Right ventricle myocardium superior (tissue), 1 donor: ENCODE data around the gene TRAF3. TPM values are rescaled to one million over a fixed set of nuclear protein-coding genes. Genes with fewer than 3 reads are reported as not detected.

Source experiments
- ATAC-seq: fragments of 200-7000 bp; cut with Tn5 transposase; one replicate; pipeline ENCODE4 v1.9.1; 2020; ENCODE audit warnings: mild to moderate bottlenecking; ENCODE audit not compliant: poor library complexity
- DNase-seq: peaks from one replicate; pipeline ENCODE4 v3.0.0-alpha.2; 2020
- intact Hi-C: fragments of 100-400 bp; cut with DNase I; formaldehyde crosslinking; loops from one replicate; pipeline ENCODE4 v1.11.2; 2022
- total RNA-seq: library from RNA; stranded (reverse); fragmentation: NEBNext Ultra II Directional; extraction: Animal tissue kit (Norgen Biotek cat#: 25700); gene quantifications from one replicate; pipeline ENCODE4 v1.2.1, GENCODE V29; 2021
- donor health status: DM: no; HTN: yes; CAD: no; lungs with severe emphysema.

The TRAF3 gene
- total RNA-seq, 1 donor from 2014 or later, result 9.8 TPM

DNA sequence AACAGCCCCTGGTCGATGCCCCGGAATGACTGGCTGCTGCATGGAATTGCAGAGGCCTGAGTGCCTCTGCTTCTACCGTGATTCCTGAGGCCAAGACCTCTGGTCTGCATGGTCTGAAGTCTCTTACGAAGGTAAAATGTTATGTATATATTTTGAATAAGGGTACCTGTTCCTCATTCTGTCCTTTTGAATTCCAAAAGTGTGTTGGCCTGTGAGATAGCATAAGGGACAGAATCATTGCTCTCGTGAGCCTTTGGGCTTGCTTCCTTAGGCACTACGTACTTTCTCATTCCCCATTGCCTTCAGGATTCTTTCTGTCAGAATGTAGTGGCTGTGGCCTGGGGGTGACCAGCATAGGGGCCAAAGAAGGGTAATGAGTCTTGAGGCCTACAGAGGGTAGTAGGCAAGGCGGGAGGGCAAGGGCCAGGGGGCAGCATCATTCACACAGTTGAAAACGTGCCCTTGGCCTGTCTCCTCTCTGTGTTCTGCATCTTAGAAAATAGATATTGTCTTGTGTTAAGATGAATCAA is 19.5 kb downstream of the TRAF3 start:
- no peak for ATAC-seq
- intact Hi-C loops, result no loop called here
- no peak for DNase-seq

DNA sequence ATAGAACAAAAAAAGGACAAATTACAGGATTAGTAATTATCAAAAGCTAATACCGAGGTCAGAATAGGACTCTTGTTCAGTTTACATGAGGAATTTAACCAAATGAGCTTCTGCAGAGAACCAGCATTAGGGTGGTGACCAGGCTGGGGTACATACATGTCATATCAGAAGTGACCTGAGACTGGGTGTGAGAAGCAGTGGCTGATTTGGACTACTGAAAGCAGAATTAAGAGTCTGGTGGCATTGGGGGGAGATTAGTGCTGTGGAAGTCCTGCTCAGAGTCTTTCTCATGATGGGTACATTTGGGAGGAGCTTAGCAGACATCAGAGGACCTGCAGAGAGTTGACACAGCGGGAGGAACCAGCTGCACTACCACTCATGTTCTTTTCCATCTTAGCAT is 21.7 kb downstream of the TRAF3 start:
- intact Hi-C loops, result no loop called here
- ATAC-seq, result no peak
- no peak for DNase-seq

DNA sequence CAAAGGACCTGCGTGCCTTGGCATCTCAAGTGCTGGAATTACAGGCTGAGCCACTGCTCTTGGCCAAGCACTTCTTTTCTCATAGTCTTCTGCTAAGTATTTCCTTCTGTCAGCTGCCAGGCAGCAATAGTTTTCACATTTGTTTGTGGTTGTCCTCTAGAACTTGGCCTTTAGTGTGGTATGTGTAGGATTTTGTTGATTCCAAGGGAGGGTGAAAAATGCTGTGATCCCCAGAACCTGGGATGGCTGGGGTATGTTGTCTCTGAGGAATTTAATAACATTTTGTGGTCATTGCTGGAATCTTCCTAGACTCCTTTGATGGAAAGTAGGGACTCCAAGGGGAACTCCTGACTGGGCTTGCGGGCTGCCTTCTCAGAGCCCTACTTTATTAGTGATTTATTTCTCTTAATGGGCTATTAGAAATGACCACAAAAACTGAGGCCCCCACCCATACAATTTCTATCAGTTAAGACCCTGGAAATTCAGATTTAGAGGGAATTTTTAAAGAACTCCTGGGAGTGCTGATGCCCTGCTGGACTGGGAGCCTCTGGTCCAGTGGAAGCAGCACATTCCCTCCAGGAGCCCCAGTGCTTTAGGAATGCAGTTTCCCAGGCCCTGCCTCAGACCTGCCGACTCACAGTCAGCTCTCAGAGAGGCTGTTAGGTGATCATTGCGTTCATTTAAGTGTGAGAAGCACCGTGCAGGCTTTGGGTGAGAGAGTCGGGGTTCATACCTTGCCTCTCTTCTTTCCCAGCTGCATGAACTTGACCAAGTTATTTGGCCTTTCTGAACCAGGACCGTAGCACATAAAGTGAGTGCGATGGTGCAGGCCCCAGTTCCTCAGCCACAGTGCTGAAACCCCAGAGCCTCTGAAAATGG is 22.7 kb downstream of the TRAF3 start:
- DNase-seq (no peak), ATAC-seq (no peak)
- intact Hi-C loops, result no loop called here

DNA sequence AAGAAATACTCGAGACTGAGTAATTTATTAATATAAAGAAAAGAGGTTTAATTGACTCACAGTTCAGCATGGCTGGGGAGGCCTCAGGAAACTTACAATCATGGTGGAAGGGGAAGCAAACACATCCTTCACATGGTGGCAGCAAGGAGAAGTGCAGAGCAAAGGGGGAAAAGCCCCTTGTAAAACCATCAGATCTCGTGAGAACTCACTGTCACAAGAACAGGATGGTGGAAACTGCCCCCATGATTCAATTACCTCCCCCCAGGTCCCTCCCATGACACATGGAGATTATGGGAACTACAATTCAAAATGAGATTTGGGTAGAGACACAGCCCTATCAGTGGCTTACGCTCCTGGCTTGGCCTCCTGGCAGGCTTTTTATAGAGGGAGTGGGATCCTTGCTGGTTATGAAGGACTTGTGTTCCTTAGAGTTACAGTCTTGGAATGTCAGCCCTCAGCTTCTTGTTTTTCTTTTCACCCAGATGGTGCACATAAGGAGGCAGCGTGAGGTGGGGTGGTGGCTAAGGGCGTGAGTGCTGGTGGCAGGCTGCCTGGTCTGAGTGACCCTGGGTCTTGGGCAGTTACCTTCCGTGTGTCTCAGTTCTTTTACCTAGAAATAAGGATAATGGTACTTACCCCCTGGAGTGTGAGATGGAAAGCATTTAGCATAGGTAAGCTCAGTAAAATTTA is 25.7 kb downstream of the TRAF3 start:
- intact Hi-C loops, result no loop called here

DNA sequence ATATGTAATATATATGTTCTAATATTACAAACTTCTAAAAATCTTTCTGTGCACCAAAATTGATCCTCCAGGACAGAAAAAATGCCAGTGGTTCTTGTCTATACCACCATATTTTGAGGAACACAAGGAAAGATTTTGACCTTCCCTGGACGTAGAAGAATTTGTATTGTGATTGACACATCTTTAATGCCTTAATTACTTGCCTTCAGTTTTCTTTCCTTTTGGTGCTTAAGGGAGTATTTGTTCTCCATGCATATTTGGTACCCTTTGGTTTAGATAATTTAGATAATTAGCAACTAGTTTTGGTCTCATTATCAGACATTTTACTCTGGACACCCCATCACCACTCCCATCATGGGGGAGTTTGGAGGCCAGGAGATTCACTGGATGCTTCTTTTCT is 27.6 kb downstream of the TRAF3 start:
- ATAC-seq, result no peak

More for the DNA sequence above, 25.7 kb downstream of the TRAF3 start:
- DNase-seq, result no peak
- ATAC-seq, result no peak

DNA sequence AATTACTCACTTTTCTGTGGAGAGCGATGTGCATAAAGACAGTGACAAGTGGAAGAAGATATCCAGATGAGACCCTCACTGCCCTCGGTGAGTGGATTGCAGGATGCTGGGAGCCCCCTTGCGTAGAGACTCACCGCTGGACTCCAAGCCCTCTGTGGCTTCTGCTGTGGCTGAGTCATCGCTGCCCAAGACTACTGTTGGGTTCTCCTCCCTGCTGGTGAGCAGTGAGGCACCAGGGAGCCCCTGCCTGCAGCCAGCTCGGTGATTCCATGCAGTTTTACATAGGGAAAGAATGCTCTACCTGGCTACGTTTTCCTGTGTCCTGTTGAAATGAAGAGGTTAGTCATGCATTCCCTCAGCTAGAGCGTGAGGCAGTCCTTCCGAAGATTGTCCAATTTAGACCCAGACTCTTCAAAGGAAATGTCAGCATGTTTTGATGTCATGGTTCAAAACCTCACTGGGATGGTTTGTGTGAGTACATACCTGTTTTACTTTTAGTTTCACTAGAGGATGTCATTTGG is 28.2 kb downstream of the TRAF3 start:
- intact Hi-C loops, result no loop called here
- ATAC-seq (no peak), DNase-seq (no peak)

More for the DNA sequence above, 27.6 kb downstream of the TRAF3 start:
- DNase-seq, result no peak
- intact Hi-C loops, result no loop called here

DNA sequence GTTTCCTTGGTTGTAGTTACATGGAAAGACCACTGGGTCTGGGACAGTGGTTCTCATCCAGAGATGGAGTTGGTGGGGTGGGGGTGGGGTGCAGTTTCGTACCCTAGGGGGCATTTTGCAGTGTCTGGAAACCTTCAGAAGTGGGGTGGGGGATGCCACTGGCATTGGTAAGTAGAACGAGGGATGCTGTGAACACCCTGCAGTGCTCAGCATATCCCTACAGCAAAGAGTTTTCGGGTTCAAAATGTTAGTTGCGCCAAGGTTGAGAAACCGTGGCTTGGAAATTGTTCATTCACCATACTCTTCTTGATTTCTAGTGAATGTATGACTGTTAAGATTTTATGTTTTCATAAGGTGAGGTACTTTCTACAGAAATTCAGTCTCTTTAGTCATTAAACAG is 28.7 kb downstream of the TRAF3 start:
- DNase-seq (no peak), ATAC-seq (no peak)
- intact Hi-C loops, result no loop called here

DNA sequence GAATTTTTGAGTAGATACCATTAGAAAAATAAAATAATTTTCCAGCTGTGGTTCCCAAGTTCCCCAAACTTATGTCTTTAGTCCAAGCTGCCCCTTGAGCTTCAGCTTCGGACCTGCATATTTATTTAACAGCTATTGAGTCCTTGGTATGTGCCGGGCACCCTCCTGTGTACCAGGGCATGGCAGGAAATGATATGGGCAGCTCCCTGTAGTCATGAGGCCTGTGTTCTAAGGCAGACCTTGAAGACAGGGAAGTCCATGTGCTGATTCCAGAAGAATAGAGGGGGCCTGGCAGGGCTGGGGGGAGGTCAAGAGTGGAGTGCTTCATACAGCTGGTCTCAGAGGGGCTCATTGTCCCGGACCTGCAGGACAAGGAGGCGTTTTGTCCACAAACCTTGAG is 29.2 kb downstream of the TRAF3 start:
- intact Hi-C loops, result no loop called here
- ATAC-seq, result no peak
- no peak for DNase-seq

DNA sequence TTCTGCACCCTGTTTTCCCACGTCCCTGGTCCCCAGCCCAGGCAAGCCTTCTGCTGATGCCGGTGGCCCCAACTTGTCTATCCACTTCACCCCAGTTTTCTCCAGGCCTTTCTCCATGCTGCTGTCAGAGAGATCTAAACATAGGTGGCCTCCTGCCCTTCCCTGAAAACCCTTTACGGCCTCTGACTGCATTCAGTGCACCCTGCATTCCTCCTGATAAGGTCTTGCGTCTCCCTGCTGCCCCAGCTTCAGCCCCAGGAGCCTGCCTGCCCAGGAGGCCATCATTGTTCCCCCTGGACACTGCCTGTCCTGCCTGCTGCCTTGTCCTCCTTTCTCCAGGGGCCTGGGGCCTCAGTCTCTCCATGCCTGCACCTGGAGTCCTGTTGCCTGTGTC is 29.8 kb downstream of the TRAF3 start:
- intact Hi-C loops, result no loop called here
- DNase-seq, result no peak
- ATAC-seq, result no peak

DNA sequence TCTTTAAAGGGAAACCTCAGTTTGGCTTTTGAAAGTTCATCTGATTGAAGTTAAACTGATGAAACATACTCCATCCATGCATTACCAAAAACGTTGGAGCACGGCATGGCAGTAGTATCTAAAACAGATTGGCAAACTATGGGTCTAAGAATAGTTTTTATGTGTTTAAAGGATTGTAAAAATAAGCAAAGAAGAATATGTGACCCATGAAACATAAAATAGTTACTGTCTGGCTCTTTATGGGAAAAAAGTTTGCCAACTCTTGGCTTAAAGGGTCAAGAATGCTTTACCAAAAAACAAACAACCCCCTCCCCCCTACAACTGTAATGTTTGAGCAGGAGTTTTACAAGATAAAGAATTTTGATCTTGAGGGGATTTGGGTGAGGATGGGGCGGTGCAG is 32.6 kb downstream of the TRAF3 start:
- DNase-seq (no peak), ATAC-seq (no peak)
- intact Hi-C loops, result no loop called here

DNA sequence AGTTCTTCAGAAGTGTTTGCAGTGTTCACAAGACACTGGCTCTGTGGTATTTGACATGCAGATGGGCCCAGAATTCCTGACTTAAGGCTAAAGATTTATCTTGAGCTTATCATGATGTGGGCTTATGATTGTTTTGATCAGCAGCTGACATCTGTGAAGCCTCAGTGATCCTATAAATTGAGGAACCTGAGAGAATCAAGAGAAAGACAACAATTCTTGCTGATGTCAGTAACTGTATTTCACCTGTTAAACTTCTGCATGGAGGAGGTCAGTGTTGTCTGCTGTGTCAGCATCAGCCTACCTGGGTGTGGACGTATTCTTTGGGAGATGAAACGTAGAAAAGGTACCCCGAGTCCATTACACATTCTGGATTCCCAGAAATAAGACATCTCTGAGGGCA is 33.3 kb downstream of the TRAF3 start:
- DNase-seq, result no peak
- intact Hi-C loops, result no loop called here
- no peak for ATAC-seq

DNA sequence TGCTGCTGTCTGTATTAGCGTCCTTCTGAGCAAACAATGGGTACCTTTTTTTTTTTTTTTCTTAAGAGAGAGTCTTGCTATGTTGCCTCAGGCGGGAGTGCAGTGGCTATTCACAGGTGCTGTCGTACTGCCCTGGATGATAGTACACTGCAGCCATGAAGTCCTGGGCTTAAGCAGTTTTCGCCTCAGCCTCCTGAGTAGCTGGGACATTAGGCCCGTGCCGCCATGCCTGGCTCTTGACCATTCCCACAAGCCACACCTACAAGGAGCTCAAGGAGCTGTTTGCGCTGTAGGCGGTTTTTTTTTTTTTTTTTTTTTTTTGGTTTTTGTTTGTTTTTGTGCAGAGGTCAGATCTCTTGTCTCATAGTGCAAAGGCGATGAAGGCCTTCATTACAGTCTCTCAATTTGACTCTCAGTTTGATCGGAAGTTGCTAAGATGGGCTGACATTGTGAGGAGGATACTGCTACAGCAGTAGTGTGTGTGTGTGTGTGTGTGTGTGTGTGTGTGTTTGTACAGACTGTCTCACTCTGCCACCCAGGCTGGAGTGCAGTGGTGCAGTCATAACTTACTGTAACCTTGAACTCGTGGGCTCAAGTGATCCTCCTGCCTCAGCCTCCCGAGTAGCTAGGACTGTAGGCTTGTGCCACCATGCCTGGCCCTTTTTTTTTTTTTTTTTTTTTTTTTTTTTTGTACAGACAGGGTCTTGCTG is 34.2 kb downstream of the TRAF3 start:
- no peak for ATAC-seq
- DNase-seq, result no peak
- intact Hi-C loops, result no loop called here

DNA sequence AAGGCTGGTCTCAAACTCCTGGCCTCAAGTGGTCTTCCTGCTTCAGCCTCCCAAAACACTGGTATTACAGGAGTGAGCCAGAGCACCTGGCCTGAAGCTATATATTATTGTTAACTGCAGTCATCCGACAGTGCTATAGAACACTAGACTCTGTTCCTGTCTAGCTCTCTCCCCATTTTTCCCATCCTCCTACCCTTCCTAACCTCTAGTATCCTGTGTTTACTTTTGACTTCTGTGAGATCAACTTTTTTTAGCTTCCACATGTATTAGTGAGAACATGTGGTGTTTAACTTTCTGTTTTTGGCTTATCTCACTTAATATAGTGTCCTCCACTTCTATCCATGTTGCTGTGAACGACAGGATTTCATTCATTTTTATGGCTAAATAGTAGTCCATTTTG is 34.7 kb downstream of the TRAF3 start:
- intact Hi-C loops, result no loop called here
- no peak for DNase-seq
- ATAC-seq, result no peak

DNA sequence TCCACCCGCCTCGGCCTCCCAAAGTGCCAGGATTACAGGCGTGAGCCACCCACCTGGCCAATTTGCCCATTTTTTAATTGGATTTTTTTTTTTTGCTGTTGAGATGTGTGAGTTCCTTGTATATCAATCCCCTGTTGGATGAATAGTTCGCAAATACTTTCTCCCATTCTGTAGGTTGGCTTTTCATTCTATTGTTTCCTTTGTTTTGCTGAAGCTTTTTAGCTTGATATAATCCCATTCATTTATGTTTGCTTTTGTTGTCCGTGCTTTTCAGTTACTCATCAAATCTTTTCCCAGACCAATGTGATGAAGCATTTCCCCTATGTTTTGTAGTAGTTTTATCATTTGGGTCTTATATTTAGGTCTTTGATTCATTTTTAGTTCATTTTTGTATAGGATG is 36.4 kb downstream of the TRAF3 start:
- intact Hi-C loops, result no loop called here
- DNase-seq, result no peak
- ATAC-seq, result no peak

DNA sequence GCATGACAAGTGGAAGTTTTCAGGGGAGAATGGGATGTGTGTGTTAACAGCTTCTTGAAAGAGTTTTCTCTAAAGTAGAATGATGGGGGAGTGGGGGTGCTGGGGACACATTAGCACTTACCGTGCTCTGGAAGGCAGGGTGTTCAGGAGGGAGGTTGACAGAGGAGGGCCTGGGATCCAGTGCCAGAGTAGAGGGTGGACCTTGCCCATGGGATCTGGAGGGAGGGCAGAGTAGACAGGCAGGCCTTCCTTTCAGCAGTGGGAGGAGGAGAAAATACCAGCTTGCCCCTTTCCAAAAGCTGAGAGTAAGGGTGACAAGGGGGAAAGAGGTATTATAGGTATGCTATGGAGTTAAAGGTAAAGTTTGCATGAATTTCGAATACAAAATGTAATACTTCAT is 40.1 kb downstream of the TRAF3 start:
- no peak for DNase-seq
- intact Hi-C loops, result no loop called here

DNA sequence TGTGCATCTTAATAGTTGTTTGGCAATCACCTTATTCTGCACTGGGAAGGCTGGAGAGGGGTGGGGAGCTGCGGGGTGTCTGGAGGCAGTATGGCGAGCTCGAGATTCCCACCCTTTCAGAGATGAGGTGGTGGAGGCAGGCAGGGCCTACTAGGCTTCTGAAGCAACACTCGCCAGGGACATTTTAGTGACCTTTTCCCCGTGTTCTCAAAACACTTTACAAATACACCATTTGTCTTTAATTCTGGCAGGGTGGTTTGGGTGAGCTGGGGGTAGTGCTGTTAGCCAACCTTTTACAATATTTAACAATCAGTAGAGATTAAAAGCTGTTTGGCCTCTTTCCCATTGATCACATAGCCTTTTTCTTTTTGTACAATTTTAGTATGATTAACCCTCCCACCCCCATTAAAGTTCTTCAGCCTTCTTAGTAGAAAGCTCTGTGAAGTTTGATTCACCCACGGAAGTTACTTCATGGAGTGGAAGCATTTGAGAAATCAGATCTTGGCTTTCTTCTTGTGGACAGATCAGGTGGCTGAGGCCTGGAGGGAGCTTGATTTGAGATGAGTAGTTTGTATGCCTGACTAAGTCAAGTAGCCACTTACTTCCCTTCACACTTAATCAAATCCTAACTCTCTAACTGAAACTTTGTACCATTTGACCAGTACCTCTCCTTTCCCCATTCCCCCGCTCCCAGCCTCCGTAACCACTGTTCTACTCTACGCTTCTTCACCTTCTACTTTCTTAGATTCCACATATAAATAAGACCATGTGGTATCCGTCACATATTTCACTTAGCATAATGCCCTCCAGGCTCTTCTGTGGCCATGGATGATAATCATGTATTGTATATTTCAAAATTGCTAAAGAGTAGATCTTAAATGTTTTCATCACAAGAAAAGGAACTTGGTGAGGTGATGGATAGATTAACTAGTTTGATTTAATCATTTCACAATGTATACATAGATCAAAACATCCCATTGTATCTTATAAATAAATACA is 41.0 kb downstream of the TRAF3 start:
- ATAC-seq, result no peak
- intact Hi-C loops, result no loop called here

More for the DNA sequence above, 40.1 kb downstream of the TRAF3 start:
- ATAC-seq, result no peak

DNA sequence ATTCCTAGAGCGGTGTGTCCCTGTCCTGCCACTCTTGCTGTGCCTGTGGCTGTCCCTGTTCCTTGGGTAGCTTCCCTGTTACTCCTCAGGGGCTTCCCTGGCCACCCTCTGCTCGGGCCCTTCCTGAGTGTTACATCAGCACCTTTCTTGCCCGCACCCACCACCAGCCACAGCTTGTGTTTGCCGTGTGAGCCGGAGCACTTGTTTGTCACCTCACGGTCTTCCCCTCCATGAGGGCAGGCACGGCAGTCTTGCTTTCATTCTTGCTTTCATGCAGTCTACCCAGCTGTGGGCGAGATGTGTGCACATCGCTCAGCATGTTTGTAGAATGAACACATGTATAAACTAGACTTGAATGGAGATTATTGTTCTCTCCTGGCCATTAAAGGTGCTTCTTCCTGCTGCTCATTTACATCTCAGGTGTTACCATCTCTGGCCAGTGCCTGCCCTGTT is 42.0 kb downstream of the TRAF3 start:
- no peak for DNase-seq
- ATAC-seq, result no peak
- intact Hi-C loops, result no loop called here

More for the DNA sequence above, 41.0 kb downstream of the TRAF3 start:
- DNase-seq, result no peak
